GM21825 (cell line): ENCODE data around the gene CDC45.

Experiments
- ATAC-seq: cut with Tn5 transposase; IDR thresholded peaks from one replicate; pipeline ENCODE4 v1.9.1; 2021; ENCODE audit warnings: mild to moderate bottlenecking, moderate library complexity; ENCODE audit not compliant: unreplicated experiment

CDC45 gene

DNA sequence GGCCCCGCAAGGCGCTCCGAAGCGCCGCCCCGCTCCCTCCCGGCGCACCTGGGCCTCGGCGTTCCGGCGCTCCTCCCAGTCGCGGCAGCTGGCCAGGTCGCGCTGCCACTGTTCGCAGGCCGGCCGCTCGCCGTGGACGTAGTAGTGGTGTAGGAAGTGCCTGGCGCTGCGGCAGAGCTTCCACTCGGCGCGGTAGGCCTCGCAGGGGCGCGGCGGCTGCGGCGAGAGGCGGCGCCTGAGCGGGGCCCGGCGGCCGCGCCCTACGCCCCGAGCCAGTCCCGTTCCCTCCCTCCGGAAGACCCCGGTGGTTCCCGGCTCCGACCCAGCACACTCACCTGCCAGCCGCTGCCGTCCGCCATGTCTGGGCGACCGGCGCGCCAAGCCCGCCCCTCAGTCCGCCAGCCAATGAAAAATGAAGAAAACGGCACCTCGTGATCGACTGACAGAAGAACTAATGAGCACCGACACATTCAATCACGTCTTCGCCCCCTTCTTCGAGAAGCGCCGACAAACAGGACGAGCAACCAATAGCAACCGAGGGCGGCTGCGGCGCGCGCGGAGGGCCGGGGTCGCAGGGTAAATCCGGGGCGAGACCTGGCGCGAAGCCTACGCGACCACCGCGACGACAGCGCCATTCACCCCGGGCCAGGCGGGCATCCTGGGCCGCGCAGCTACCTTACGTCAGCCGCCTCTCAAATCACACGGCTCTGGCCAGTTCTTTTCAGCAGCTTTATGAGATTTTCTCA is 32.2 kb upstream of the CDC45 start, which contains the start of gene C22orf39:
C22orf39 (minus strand) TSS at position 382 of the 746 bp plus-strand sequence; CDS start at position 359, 23 bp downstream.
- peak; percentile 69 for ATAC-seq

DNA sequence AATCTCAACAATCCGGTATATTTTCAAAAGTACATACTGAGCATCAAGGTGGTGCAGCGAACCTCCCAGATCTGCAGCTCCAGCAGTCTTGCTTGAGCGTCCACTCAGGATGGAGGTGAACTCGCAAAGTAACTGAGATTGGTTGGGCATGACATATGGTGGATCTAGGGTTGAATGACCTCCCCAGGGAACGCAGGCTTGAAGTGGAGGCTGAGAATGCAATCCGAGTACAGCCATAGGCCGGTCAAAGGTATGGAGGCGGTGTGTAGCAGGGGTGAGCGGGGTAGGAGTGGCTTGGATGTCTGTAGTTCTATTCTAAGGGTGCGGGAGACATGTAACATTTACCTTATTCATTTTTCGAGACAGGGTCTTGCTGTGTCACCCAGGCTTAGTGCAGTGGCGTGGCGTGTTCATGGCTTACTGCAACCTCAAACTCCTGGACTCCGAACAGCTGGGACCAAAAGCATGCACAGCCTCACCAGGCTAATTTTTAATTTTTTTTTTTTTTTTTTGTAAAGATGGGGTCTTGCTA is 31.6 kb upstream of the CDC45 start:
- ATAC-seq, result peak; percentile 27

DNA sequence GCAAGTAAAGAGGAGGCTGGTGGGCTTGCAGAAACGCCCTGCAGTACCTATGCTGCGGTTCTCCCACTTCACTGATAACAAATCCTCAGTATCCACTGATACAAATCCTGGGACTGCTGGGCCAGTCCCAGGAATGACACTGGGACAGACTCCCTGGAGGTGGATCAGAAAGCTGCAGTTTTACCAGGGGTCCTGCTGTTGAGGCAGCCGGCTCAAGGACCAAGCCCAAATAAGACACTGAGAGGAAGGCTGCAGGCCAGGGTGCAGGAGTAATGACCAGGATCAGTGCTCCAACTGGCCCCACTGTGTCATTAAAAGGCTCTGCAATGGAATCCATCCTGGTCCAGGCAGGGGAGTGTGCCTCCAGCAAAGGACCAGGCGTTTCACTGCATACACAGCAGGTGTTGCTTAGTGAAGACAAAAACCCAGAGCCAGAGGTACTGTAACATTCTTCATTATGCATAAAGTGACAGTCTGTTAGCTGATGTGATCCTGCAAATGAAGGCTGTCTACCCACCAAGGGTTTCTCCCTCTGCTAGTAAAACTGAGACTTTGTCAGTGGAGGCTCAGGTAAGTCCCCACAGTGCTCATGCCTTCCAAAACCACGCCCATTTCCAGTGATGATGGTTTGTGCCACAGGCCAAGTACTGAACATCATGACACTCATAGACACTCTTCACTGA is 30.8 kb upstream of the CDC45 start:
- peak; percentile 32 for ATAC-seq

DNA sequence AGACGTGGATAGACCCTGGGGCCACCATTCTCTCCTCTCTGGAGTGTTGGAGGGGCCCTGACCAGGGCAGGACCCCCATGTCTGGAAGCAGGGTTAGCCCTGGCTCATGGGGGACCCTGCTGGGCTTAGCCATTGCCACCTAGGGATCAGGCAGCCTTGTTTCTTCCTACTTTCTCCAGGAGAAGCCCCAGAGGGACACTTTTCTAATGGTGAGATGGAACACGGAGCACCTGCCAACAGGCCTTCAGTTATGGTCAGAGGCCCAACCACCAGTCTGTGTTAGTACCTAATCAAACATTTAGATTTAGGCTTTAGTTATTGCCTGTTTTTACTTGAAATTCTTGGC is 30.3 kb upstream of the CDC45 start:
- no peak for ATAC-seq

DNA sequence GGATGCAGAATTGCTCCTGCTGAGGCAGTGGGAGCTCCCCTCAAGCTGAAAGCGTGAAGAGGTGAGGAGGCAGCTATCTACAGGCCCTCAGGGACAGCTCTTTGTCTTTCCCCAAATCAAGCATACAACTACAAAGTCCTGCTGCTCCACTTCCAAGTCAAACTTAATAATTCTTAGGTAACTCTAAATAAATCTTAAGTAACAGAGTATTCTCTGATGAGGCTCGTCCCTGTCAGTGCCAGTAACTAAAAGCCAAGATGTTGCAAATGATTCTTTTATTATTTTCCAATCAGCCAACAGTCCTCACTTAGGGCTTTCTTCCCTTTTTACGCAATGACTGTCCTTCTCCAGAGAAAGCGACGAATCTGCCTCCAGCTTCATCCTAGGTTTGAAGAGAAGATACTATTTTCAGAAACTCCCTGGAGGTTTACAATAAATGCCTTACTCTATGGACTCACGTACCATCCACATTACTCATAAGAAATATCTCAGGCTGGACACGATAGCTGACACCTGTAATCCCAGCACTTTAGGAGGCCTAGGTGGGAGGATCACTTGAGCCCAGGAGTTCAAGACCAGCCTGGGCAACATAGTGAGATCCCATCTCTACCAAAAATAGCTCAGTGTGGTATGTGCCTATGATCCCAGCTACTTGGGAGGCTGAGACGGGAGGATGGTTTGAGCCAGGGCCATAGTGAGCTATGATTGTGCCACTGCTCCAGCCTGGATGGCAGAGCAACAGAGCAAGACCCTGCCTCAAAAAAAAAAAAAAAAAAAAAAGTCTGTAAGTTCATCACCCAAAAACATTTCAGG is 29.2 kb upstream of the CDC45 start:
- no peak for ATAC-seq

DNA sequence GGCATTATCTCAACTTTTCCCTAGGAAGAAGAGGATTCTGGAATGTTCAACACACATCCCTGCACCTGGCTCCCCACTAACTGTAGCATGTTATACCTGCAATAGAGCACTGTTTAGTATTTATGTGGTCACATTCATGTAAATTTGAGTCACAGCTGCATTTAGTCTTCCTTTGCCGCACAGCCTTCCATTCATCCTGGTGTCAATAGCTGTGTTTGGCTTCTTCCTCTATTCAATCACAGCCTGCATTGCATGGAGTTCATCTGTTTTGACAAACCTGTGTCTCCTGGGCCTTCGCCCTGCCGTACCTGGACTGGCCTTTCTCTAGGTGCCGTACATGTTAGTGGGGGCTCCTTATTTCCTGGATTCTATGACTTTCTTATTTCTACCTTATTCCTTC is 28.1 kb upstream of the CDC45 start:
- no peak for ATAC-seq

DNA sequence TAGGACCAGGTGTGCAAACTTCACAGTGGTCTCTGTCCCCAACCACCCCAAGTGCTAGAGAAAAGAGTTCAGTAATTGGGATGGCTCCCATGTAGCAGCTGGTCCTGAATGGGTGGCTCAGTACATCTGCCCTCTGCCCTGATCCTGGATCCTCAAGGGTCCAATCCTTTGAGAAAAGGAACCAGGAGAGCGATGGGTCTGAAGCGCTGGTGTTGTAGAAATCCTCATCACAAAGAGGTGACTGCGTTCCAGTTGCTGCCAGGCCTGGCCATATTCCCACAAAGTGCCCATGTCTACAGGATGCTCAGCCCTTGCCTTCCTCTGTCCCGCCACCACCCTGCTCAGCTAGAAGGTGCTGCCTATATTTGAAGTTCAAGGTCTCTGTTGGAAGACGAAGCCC is 26.0 kb upstream of the CDC45 start:
- ATAC-seq, result no peak

DNA sequence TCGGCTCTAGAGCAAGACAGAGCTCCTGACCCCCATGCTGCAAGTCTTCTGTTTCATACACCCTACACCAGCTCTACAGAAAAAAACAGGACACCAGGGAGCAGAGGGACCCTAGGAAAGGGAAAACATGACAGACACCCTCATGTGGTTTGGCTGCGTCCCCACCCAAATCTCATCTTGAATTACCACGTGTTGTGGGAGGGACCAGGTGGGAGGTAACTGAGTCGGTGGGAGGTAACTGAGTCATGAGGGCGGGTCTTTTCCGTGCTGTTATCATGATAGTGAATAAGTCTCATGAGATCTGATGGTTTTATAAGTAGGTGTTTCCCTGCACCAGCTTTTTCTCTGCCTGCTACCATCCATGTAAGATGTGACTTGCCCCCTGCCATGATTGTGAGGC is 25.6 kb upstream of the CDC45 start:
- ATAC-seq, result no peak

DNA sequence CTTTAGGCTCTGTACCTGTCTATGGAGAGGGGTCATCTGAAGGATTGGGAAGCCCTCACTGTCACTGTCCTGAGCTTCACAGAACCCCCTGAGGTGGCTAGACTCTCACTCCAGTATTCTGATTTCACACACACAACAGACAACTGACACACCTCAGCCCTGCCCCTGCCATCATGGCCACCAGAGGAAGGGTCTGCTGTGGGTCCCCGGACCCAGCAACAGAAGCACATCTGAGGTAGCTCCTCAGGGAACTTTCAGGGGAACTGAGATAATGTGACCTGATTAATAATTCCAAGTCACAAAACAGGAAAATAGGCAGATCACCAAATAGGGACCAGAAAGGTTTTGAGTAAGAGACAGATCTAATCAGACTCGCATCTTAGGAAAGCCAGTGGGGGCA is 24.7 kb upstream of the CDC45 start:
- ATAC-seq, result no peak

DNA sequence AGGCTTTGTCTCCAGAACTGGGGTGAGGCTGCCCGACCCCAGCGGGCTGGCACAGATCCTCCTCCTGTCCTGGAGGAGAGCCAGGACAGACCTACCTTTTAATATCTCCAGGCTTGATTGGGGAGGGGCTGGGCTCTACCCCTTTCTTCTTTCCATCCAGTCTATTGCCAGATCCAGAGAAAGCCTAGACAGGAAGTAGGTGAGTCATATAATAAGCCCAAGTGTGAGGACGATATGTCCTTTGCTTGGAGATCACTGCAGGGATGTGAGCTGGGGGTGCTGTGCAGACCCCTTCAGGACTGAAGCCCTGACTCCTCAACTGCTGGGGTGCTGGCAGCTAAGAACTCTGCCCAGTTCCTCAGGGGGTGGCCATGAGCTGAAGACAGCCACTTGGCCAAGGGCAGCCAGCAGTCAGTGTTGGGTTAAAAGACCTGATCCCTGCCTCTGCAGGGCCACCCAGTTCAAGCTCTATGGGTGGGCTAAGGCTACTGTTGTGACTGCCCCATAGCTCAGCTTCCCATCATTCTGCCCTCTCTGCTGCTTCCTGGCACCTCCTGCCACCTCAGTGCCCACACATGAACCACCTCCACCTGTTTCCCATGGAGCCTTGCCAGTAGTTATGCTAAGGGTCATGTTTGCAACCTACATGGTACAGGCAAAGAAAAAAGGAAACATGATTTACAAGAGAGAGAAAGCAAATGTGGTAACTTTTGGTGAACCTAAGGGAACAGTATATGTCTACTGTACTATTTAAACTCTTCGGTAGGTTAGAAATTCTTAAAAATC is 23.9 kb upstream of the CDC45 start:
- ATAC-seq, result no peak

DNA sequence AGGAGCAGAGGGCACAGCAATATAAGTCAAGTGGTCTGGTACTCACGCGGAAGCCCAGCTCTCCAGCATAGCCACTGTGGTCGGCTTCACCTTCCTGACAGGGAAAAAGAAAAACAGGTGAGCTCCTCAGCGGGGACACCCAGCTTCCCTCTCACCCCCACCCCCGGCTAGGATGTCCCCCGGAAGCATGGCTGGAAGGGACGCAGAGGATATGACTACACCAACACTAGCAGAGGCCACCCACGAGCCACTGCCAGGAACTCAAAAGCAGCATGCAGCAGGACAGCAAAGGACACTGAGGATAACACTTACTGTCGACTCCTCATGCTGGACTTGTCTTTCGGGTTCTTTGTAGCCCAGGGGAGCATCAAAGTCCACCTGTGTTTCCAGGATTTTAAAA is 23.2 kb upstream of the CDC45 start:
- ATAC-seq, result no peak

DNA sequence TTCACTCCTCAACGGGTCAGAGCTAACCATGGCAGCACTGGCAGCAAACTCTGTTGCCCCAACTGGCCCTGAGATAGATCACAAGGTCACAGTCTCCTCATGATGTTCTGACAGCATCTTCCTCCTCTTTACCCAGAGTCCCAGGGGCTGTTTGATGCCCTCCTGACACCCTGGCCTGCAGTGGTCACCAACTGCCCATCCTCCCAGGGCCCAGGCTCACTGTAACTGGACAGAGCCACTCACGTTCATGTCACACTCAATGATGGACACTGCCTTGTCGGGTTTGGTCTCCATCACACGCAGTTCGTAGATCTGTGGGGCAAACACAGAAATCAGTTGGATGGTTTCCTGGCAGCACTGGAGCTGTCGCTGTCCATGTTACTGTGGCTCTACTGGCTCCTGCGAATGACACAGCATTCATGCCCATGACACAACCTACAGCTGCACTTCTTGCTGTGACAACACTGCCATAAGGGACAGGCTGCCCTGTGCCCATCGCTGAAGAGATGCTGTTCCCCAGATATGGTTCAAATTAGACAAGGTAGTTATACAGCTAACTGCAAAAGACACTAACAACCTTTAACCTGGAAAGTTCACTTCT is 21.8 kb upstream of the CDC45 start:
- ATAC-seq, result no peak

DNA sequence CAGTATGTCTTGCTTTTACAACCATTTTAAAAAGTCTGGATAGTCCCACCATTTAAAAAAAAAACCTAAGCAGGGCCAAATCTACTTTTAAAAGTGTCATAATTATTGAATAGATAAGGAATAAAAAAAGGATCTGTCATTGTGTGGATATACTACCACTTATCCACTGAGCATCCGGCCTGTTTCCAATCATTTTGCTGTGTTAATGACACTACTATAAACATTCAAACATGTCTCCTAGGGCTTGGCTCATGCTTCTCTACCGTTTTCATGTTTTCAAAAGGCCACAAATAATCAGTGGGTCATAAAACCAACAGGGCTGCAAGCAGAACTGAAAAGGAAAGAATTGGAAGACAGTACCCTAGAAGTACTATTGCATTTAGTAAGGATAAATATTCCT is 19.7 kb upstream of the CDC45 start:
- ATAC-seq, result no peak

DNA sequence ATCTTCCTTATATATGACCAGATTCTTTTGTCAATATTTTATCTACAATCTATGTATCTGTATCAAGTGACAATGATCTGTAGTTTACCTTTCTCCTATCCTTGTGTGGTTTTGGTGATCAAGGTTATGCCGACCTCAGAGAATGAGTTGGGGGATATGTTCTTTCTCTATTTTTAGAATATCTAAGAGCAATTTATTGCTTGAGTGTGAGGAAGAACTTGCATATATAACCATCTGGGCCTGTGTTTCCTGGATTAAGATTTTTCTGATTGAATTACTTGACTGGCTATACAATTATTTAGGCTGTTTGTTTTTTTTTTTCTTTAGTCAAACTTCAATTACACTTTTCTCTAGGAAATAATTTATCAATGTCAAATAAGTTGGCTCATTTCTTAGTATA is 18.2 kb upstream of the CDC45 start:
- no peak for ATAC-seq

DNA sequence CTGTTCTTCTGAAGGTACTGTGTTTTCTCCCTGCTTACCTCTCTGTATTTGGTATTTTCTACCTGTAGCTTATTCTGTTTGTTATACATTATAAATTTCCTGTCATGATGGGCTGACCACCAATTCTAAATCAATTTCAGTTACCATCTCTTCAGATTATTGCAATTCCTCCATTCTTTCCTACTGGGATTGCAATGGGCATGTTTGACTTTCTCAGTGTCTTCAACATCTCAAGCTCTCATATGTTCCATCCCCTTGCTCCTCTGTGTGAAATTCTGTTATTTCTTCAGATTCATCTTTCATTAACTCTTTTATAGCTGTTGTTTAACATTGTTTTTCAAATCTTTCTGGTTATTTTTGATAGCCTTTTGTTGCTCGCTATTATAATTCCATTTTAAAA is 16.7 kb upstream of the CDC45 start:
- ATAC-seq, result no peak

DNA sequence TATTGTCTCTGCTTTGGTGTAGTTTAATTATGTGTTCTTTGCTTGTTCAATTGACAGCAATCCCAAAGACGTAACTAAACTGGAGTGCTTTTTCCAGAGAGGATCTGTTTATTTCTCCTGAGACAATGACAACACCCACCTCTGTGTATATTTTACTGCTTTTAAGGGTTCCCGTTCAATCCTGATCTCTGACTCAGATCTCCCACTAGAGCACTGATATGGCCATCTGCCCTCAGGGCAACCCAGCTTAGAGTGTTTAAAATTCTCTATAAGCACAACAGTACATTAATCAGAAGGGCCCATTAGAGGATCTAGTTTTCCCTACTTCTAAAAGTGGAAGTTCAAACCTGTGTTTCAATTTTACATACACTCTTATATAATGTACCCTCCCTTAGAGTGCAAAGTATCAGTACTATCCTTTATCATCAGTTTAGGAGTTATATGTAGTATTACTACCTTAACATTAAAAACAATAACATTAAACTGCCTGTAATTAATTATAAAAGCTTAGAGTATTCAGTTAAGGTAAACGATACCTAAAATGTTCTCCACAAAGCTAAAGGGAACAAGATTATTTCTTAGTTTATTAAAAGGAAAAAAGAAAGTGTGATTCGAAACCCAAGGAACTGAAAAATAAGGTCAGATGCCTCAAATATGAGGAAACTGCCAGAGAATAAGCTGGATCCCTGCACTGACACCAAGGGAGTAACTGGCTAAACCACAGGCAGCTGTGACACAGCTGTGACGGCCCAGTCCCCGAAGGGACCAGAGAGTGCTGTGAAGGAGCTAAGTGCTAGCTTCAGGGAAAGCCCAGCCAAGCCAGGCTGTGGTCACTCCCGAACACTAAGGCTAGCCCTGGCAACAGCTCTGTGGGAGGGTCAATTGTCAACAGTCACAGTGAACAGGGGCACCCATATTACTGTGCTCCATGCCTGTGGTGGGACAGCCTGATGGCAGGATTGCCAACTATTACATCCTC is 15.9 kb upstream of the CDC45 start:
- ATAC-seq, result no peak

DNA sequence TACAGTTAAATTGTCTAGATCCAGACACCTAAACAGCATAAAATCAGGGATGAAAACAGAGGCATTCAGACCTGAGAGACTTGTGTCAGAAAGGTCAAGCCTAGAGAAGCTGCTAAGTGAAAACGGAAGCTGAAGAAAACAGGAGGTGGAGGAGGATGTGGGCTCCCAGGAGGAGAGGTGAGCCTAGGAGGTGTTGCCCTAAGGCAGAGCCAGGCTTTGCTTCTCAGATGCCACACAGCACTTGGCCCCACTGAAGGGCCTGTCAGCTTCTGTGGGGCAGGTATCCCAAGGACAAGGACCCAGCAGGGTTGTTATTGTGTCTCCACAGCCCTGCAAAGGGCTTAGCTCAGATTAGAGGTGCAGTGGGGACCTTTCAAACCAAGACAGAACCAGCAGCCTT is 15.2 kb upstream of the CDC45 start:
- ATAC-seq, result no peak

DNA sequence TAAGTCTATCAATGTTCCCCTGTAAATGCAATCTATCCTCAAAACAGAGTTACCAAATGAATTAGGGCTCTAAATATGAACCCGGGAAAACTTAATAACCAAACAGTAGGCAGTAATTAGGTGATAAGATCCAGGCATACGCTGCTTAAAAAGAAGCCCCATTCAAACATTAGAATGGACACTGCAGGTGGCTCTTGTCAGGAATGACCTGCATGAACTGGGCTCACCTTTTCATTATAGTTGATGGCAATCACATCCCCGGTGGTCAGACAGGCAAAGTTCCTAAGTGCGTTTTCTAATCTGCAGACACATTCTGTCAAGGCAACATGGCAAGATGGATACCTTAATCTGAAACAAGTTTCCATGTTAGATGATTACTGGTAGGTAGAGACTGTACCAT is 14.7 kb upstream of the CDC45 start:
- no peak for ATAC-seq

DNA sequence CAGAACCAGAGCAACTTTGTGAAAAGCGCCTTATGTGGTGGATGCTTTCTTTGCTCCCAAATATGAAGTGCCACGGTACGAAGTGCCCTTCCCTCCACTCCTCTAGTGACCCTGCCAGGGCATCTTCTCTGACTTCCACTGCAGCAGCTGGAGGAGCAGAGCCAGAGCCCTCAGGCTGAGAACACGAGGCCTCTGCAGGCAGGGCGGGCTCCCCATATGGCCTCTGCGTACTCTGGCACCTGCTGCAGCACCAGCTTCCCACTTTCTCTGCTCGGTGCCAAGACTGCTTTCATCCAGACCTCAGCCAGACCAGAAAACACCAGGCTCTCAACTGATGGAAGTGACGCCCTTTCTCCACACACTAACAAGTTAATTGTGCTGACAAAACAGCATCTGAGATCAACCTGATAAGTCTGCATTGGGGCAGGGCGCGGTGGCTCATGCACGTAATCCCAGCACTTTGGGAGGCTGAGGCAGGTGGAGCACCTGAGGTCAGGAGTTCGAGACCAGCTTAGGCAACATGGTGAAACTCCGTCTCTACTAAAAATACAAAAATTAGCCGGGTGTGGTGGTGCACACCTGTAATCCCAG is 13.5 kb upstream of the CDC45 start:
- ATAC-seq, result no peak
